NCI-H1048 (cell line): Measurements from ENCODE around the gene DEXI.
"Not testable (repeated sequence)": the region's sequence is repeated elsewhere in the genome, so short reads cannot be mapped to it uniquely, and the experiment has no call there.

Source experiments
- DNase-seq: peaks from one replicate; lab custom pipeline; 2025; lab: John Stamatoyannopoulos, UW

DEXI gene

DNA sequence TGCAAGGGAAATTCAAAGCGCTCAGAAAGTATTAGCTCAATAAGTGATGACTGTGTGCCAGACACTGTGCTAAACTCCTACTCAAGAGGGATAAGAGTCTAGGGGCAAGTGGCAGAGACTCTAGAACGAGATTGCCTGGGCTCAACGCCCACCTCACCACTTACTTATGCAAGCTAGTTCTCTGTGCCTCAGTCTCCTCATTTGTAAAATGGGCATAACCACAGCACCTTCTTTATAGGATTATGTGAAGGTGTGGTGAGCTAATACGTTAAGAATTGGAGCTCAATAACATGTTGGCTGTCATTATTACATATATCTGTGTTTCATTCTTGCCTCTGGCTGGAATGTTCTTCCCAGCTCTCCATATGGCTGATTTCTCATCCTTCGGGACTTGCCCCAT lies 15.4 kb downstream of the DEXI start:
- no peak for DNase-seq

DNA sequence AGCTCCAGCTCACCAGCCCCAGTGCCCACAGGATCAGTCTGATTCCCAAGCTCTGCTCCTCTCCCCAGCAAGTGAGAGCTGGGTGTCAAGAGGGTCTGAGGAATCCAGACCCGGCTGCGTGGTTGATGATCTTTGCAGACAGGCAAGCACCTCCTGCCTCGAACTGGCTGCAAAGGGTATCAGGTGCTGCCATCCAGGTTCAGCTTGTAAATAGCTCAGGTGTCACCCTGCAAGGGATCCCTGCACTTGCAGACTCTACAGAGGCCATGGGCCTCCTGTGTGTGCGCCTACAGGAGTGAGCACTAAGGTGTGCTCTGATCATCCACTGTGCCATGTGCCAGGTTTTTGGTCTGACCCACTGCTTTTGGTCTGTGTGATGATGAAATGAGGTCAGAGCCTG lies 16.2 kb downstream of the DEXI start:
- no peak for DNase-seq

DNA sequence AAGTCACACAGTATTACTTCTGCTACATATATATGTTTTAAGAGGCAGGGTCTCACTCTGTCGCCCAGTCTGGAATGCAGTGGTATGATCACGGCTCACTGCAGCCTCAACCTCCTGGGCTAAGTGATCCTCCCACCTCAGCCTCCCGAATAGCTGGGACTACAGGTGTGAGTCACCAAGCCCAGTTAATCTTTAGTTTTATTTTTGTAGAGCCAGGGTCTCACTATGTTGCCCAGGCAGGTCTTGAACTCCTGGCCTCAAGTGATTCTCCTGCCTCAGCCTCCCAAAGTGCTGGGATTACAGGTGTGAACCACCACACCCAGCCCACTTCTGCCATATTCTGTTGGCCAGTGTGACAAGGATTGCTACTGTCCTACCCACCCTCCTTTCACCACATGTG lies 17.0 kb downstream of the DEXI start:
- DNase-seq = not testable (repeated sequence)

DNA sequence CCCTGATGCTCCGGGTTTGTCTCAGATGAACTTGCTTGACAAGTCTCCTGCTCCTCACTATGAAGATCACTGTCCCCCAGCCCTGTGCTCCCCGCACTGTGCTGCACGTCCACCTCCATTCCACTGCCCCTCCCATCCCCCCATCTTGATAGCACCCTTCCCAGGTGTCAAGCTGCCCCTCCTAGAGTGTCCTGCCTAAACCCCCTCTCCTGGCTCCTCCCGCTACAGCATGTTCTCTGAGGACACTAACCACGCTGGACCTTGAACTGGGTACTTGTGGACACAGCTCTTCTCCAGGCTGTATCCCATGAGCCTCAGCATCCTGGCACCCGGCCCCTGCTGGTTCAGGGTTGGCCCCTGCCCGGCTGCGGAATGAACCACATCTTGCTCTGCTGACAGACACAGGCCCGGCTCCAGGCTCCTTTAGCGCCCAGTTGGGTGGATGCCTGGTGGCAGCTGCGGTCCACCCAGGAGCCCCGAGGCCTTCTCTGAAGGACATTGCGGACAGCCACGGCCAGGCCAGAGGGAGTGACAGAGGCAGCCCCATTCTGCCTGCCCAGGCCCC lies 18.5 kb downstream of the DEXI start:
- DNase-seq = no peak

DNA sequence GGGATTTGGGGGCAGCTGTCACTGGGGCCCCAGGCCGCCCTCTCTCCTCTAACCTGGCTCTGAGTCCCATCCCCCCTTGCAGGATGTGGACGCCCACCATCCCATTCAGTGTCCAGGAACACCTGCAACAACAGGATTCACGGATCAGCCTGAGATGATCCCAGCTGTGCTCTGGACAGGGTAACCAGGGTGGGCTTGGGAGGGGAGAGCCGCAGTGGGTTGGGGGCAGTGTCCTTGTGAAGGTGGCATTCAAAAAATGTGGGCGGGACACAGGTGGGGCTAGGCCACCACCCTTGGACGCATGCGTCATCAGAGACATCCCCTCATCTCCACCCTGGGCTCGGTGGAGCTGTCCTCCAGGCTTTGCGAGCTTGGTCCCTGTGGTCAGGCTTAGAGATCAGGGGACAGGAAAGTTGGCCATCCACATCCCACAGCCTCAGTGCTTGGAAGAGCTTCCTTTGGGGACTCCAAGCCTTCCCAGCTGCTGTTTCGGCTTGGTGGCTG lies 19.1 kb downstream of the DEXI start:
- DNase-seq = no peak

DNA sequence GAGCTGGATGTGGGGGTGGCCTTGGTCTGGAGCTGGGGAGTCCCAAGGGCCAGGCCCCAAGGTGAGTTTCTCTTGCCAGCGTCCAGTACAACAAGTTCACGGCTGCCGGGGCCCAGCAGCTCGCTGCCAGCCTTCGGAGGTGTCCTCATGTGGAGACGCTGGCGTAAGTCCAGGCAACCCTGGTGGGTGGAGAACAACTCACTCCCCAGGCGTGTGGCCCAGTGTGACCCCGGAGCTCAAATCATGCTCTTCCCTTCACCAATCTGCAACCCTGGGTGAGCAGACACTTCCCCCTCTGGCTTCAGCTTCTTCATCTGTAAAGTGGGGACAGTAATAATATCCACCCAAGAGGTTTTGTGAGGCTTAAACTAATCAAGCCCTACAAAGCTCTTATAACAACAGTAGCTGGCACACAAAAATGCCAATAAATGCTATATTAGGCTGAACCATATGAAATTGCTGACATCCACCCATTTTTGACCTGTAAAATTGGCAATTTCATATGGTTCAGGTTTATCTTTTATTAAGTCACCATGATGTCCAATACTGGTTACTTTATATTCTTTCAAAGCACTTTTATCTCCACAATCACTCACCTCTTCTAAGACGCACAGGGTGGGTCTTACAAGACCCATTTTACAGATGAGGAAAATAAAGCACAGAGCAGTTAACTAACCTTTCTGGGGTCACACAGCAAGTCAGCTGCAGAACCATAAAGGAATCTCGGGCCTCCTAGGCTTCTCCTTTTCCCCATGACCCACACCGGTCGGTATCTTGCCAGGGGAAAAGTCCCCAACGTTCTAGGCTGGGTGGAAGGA lies 19.7 kb downstream of the DEXI start:
- DNase-seq = no peak

DNA sequence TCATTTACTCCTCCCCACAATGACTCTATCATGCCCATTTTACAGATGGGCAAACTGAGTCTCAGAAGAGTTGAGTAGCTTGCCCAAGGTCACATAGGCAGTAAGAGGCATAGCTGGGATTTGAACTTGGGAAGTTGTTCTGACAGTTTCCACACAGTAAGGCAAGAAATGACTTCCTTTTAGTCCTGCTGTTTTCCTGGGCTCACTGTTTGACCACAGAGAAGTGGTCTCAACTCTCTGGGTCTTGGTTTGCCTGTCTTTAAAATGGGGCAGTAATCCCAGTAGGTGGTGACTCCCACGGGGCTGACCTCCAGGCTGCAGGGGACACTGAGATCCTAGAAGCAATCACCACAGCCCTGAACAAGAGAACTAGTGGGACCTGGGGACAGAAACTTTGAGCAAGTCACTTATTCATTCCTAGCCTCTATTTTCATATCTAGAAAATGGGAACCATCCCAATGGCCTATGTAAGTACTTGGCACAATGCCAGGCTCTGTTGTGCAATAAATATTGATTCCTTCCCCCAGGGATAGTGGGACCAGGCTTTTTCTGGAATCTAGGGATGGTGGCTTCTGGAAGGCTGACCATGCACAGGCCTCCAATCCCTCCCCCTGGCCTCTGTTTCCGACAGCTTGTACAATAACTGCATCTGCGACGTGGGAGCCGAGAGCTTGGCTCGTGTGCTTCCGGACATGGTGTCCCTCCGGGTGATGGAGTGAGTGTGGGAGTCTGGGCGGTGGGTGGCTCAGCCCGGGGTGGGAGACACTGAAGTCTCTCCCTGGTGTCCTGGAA lies 20.5 kb downstream of the DEXI start:
- DNase-seq = no peak

DNA sequence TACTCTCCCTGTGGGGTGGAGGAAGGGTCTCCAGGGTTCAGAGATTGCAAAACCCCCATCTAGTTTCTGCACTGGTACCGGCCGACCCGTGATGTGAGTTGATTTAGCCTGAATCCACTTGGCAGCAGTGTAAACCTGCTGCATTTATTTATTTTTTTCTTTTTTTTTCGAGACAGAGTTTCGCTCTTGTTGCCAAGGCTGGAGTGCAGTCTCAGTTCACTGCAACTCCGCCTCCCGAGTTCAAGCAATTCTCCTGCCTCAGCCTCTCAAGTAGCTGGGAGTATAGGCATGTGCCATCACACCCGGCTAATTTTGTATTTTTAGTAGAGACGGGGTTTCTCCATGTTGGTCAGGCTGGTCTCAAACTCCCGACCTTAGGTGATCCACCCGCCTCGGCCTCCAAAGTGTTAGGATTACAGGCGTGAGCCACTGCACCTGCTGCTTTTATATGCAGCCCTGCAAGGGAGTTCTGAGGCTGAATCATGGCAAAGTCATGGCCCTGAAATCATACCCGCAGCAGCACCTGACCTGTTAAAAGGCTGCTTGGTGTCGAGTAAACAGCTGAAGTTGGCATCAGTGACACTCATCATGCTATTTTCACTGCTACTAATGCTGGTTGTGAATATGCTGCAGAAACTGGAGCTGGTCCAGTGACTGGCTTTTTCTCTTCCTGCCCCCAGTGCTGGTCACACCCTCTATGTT lies 21.4 kb downstream of the DEXI start:
- no peak for DNase-seq

DNA sequence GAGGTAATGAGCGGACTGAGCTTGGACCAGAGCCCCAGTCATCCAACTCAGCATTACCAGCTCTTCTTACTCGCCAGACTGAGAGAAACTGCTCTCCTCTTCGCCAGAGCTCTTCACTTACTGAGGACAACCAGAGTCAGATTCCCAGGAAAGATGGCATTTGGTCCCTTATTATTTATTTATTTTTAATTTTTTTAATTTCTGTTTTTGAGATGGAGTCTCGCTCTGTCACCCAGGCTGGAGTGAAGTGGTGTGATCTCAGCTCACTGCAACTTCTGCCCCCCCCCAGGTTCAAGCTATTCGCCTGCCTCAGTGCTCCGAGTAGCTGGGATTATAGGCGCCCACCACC lies 23.3 kb downstream of the DEXI start:
- no peak for DNase-seq

DNA sequence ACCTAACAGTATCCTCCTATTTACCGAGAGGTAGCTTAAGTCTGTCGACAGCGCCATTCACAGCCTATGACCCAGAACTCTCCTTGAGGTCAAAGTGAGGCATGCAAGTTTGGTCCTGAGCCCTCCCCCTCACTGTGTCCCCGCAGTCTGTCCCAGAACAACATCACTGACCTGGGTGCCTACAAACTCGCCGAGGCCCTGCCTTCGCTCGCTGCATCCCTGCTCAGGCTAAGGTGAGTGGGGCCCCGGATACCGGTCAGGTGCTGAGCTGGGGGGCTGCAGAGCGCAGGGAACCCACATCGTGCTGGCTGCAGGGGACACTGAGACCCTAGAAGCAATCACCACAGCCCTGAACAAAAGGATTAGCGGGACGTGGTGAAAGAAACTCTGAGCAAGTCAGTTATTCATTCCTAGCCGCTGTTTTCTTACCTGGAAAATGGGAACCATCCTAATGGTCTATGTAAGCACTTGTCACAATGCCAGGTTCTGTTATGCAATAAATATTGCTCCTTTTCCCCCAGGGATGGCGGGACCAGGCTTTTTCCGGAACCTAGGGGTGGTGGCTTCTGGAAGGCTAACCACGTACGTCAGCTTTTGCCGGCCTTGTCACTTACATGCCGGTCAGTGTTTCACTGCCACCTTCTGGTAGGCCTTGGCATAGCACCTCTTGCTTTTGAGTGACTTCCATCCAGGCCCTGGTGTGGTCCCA lies 23.8 kb downstream of the DEXI start:
- no peak for DNase-seq

DNA sequence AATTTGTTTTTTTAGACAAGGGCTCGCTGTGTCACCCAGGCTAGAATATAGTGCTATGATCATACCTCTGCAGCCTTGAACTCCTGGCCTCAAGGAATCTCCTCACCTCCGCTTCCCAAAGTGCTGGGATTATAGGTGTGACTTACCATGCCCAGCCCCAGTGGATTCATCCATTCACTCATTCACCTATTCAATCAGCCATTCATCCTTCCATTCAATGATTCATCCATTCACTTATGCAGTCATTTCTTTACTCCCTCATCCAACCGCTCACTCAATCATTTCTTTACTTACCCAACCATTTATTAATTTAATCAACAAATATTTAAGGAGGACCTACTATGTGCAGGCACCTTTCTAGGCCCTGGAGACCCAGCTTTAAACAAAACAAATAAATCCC lies 25.7 kb downstream of the DEXI start:
- no peak for DNase-seq

DNA sequence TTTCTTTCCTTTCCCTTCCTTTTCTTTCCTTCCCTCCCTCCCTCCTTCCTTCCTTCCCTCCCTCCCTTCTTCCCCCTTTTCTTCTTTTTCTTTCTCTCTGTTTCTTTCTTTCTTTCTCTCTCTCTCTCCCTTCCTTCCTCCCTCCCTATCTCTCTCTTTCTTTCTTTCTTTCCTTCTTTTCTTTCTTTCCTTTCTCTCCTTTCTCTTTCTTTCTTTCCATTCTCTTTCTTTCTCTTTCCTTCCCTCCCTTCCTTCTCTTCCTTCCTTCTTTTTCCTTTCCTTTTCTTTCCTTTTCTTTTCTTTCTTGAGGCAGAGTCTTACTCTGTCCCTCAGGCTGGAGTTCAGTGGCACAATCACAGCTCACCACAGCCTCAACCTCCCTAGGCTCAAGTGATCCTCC lies 31.0 kb downstream of the DEXI start:
- no peak for DNase-seq

DNA sequence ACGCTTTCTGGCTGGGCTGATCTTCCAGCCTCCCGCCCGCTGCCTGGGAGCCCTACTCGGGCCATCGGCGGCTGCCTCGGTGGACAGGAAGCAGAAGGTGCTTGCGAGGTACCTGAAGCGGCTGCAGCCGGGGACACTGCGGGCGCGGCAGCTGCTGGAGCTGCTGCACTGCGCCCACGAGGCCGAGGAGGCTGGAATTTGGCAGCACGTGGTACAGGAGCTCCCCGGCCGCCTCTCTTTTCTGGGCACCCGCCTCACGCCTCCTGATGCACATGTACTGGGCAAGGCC lies 34.6 kb downstream of the DEXI start:
- DNase-seq = no peak

DNA sequence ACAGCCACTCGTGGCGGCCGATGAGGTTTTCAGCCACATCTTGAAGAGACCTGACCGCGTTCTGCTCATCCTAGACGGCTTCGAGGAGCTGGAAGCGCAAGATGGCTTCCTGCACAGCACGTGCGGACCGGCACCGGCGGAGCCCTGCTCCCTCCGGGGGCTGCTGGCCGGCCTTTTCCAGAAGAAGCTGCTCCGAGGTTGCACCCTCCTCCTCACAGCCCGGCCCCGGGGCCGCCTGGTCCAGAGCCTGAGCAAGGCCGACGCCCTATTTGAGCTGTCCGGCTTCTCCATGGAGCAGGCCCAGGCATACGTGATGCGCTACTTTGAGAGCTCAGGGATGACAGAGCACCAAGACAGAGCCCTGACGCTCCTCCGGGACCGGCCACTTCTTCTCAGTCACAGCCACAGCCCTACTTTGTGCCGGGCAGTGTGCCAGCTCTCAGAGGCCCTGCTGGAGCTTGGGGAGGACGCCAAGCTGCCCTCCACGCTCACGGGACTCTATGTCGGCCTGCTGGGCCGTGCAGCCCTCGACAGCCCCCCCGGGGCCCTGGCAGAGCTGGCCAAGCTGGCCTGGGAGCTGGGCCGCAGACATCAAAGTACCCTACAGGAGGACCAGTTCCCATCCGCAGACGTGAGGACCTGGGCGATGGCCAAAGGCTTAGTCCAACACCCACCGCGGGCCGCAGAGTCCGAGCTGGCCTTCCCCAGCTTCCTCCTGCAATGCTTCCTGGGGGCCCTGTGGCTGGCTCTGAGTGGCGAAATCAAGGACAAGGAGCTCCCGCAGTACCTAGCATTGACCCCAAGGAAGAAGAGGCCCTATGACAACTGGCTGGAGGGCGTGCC lies 35.1 kb downstream of the DEXI start:
- DNase-seq = no peak

DNA sequence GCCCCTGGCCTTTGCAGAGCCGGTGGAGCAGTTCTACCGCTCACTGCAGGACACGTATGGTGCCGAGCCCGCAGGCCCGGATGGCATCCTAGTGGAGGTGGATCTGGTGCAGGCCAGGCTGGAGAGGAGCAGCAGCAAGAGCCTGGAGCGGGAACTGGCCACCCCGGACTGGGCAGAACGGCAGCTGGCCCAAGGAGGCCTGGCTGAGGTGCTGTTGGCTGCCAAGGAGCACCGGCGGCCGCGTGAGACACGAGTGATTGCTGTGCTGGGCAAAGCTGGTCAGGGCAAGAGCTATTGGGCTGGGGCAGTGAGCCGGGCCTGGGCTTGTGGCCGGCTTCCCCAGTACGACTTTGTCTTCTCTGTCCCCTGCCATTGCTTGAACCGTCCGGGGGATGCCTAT lies 35.8 kb downstream of the DEXI start:
- no peak for DNase-seq

DNA sequence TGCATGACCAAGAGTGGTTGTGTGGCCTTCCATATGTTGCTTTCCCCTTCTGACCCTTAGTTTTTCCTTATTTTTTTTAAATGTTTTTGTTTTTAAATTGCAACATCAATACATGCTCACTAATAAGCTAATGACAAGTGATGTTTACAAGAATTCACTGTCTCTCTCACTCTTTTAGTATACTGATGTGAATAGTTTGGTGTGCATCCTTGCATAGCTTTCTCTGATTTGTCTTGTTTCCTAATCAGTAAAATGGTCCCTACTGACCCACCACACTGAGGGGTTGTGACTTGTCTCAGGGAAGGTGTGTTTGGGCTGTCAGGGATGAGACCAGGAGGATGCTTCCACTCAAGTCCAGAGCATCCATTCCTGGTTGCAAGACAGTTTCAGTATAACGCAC lies 39.3 kb downstream of the DEXI start:
- DNase-seq = no peak

DNA sequence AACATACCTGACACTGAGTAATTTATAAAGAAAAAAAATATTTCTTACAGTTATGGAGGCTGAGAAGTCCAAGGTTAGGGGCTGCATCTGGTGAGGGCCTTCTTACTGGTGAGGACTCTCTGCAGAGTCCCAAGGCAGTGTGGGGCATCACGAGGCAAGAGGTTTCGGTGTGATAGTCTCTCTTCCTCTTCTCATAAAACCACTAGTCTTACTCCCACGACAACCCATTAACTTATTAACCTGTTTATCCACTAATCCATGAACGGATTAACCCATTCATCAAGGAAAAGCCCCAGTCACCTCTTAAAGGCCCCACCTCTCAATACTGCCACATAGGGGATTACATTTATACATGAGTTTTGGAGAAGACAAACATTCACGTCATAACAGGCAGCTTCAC lies 45.1 kb downstream of the DEXI start:
- DNase-seq = no peak

DNA sequence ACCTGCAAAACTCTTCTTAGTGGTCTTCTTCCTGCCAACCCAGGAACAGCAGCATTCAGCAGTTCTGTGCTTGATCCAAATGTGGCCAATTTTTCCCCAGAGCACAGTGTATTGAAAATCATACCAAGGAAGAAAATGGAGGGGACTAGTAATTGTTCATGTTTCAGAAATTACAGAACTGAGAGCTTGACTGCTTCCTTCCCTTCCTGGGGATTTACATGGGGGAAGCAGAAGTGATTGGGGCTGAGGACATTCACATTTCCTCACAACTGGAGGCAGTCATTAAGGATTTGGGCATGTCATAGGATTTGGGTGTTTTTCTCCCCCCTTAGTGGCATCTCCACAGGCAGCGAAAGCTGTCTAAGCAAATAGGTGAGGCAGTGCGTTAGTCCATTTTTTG lies 45.5 kb downstream of the DEXI start:
- DNase-seq = no peak

DNA sequence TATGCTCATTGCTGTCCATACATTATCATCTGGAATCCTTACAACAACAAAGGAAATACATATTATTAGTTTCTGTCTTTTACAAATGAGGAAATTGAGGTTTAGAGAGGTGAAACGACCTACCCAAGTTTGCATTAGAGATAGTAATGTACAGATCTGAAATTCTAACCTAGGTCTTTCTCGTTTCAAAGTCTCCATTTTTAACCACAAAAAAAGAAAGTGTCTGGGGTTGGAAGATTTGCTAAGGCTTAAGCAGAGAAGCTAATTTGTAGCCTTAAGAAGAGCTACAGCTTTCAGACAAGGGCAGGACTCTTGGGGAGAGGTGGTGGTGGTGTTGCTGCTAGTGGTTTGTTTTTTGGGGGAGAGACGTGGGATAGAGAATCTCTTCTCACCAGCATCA lies 46.1 kb downstream of the DEXI start:
- DNase-seq = no peak

DNA sequence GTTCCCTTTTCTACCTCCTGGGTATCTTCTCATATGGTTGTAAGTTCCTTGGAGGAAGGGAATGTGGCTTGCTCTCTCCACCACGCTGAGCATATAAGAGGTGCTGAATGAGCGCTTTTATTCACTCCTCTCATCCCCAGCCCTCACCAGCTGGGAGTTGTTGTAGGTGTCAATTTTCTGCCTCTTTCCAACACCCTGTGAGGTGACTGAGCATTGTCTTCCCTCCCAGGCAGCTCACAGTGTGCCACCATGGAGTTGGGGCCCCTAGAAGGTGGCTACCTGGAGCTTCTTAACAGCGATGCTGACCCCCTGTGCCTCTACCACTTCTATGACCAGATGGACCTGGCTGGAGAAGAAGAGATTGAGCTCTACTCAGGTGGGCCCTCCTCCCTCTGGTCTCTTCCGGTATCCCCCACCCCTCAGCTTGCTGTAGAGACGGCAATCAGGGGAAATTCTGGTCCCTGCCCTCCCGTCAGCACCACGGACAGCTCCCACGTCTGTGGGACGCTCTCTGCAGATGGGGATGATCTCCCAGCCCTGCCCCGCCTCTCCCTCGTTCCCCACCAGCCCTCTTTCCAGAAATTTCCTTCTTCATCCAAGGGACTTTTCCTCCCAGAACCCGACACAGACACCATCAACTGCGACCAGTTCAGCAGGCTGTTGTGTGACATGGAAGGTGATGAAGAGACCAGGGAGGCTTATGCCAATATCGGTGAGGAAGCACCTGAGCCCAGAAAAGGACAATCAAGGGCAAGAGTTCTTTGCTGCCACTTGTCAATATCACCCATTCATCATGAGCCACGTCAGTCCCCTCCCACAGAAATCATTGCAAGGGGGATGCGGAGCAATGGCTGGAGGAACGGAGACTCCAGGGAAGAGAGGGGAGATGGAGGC lies 47.0 kb downstream of the DEXI start:
- DNase-seq = no peak
